ENCODE measurements around the gene ABCA13.

DNA sequence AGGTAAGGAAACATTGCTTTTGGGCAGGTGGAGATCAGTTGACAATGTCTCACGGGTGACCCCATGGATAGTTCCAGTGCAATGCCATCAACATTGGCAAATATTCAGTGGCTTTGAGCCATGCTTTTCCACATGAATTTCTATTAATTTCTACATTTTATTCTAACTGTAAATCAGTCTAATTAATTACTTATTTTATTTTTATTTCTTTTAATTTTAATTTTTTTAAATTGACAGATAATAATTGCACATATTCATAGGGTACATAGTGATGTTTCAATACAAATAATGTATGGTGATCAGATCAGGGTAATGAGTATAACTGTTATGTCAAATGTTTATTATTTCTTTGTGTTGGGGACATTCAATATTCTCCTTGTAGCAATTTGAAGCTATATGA is 3.8 kb downstream of the ABCA13 start:
- TF ChIP-seq CTCF (IDR thresholded peaks at IDR 0.05; ENCODE audit: low read depth, low read length) (no peak), EZH2phosphoT487 (IDR thresholded peaks at IDR 0.05; ENCODE audit: low read depth) (no peak)

Data from OCI-LY3 (cell line).